ENCODE results near the gene FLYWCH1. TPM values are rescaled to one million over a fixed set of nuclear protein-coding genes. Genes with fewer than 3 reads are reported as not detected.

The FLYWCH1 gene
- total and polyA plus RNA-seq, 9 of the 15 experiments (the other 6 are each of a cell fraction or from before 2014, with no cell fraction given): 0.18 to 33.6 (median 11.3) TPM

GRCh38 chr16:2963723-2964474 is 52.2 kb downstream of the FLYWCH1 start, which contains the start of gene KREMEN2 (continued):
- TF ChIP-seq ARID1B (IDR thresholded peaks at IDR 0.05) (0 out of 2 replicates have a peak, but pooled peaks have one; percentile 26), PRDM10 (IDR thresholded peaks at IDR 0.05; ENCODE audit: partially characterized antibody) (peak; percentile 75), SPI1 (IDR thresholded peaks at IDR 0.05; ENCODE audit: borderline replicate concordance, low read depth, low read length) (no peak), NBN (IDR thresholded peaks at IDR 0.05; ENCODE audit: low read depth) (0 out of 2 replicates have a peak, but pooled peaks have one; percentile 56), CTBP1 (IDR thresholded peaks at IDR 0.05; ENCODE audit: borderline replicate concordance) (peak; percentile 52; the same call in 1 of the 2 replicates), HDAC1 (IDR thresholded peaks at IDR 0.05) (no peak; a peak in 1 of 4 replicates), MYNN (IDR thresholded peaks at IDR 0.05) (no peak), MYNN (CRISPR knock-in tag; IDR thresholded peaks at IDR 0.05) (no peak), GATAD2B (IDR thresholded peaks at IDR 0.05; ENCODE audit: borderline replicate concordance) (0 out of 2 replicates have a peak, but pooled peaks have one; percentile 36), RAD51 (IDR thresholded peaks at IDR 0.05; ENCODE audit: borderline replicate concordance, low read depth) (peak; percentile 62; the same call in 1 of the 2 replicates), LCOR (CRISPR knock-in tag; IDR thresholded peaks at IDR 0.05) (peak; percentile 82; the same call in 1 of the 2 replicates), SMC3 (conservative IDR thresholded peaks at IDR 0.05; ENCODE audit: insufficient read depth, low read depth, low read length) (no peak), ZNF551 (CRISPR knock-in tag; IDR thresholded peaks at IDR 0.05) (no peak), REST (IDR thresholded peaks at IDR 0.05; ENCODE audit: borderline replicate concordance) (peak; percentile 21; the same call in 1 of the 2 replicates), REST (CRISPR knock-in tag; IDR thresholded peaks at IDR 0.05; ENCODE audit: low read depth) (no peak), PHF8 (IDR thresholded peaks at IDR 0.05; ENCODE audit: borderline replicate concordance, low read length) (peak; percentile 40; the same call in 1 of the 2 replicates), HMGN3 (IDR thresholded peaks at IDR 0.05; ENCODE audit: borderline replicate concordance, extremely low read depth, insufficient read length, low read depth, low read length) (peak; percentile 37)

Data from K562 (cell line).